ENCODE results near the gene LNX2. TPM values are rescaled to one million over a fixed set of nuclear protein-coding genes. Genes with fewer than 3 reads are reported as not detected.

The LNX2 gene
- total RNA-seq = 1 to 10 TPM; 4.9 to 7.6 TPM
- long read RNA-seq, donor 1, full-length matches to known transcripts = 1 of 2 reads
- long read RNA-seq, donor 1, partial matches to known transcripts = 0 of 2 reads
- long read RNA-seq, donor 1, other reads (novel, unspliced or antisense) = 1 of 2 reads
- long read RNA-seq, donor 2 = 0 reads

GRCh38 chr13:27620377-27621115 is at the start of gene LNX2:
Gene LNX2, minus strand, starts transcription at chr13:27620529. Its CDS starts 38,826 bp downstream, at chr13:27581703.
- DNase-seq (ENCODE audit: low spot score) = peak; percentile 99
- intact Hi-C loops (cut with DNase I) = no loop called here

- intact Hi-C loops (cut with DNase I) = no loop called here
Measured at GRCh38 chr13:27667946-27668345, 47.6 kb upstream of the LNX2 start.

GRCh38 chr13:27666951-27667350 is 46.6 kb upstream of the LNX2 start:
- intact Hi-C loops (cut with DNase I) = no loop called here
- DNase-seq (ENCODE audit: low spot score) = no peak

More at GRCh38 chr13:27667946-27668345, 47.6 kb upstream of the LNX2 start:
- DNase-seq (ENCODE audit: low spot score) = no peak

GRCh38 chr13:27665761-27666160 is 45.4 kb upstream of the LNX2 start:
- intact Hi-C loops (cut with DNase I) = no loop called here
- DNase-seq (ENCODE audit: low spot score) = no peak

GRCh38 chr13:27665333-27665732 is 45.0 kb upstream of the LNX2 start:
- DNase-seq (ENCODE audit: low spot score) = no peak
- intact Hi-C loops (cut with DNase I) = no loop called here

GRCh38 chr13:27663947-27664346 is 43.6 kb upstream of the LNX2 start:
- no peak for DNase-seq (ENCODE audit: low spot score)
- intact Hi-C loops (cut with DNase I) = no loop called here

GRCh38 chr13:27662738-27663470 is 42.6 kb upstream of the LNX2 start:
- DNase-seq (ENCODE audit: low spot score) = no peak
- intact Hi-C loops (cut with DNase I) = no loop called here

- no peak for DNase-seq (ENCODE audit: low spot score)
- intact Hi-C loops (cut with DNase I) = no loop called here
Measured at GRCh38 chr13:27661017-27661416, 40.7 kb upstream of the LNX2 start.

- intact Hi-C loops (cut with DNase I) = no loop called here
- DNase-seq (ENCODE audit: low spot score) = no peak
Measured at GRCh38 chr13:27660511-27660910, 40.2 kb upstream of the LNX2 start.

- DNase-seq (ENCODE audit: low spot score) = no peak
- intact Hi-C loops (cut with DNase I) = no loop called here
Measured at GRCh38 chr13:27659145-27659865, 39.0 kb upstream of the LNX2 start.

- DNase-seq (ENCODE audit: low spot score) = no peak
- intact Hi-C loops (cut with DNase I) = no loop called here
Measured at GRCh38 chr13:27658546-27658945, 38.2 kb upstream of the LNX2 start.

GRCh38 chr13:27657724-27658123 is 37.4 kb upstream of the LNX2 start:
- no peak for DNase-seq (ENCODE audit: low spot score)
- intact Hi-C loops (cut with DNase I) = no loop called here

- intact Hi-C loops (cut with DNase I) = no loop called here
- no peak for DNase-seq (ENCODE audit: low spot score)
Measured at GRCh38 chr13:27654816-27655215, 34.5 kb upstream of the LNX2 start.

- DNase-seq (ENCODE audit: low spot score) = no peak
- intact Hi-C loops (cut with DNase I) = no loop called here
Measured at GRCh38 chr13:27654059-27654458, 33.7 kb upstream of the LNX2 start.

- intact Hi-C loops (cut with DNase I) = no loop called here
- no peak for DNase-seq (ENCODE audit: low spot score)
Measured at GRCh38 chr13:27650312-27650711, 30.0 kb upstream of the LNX2 start.

GRCh38 chr13:27644302-27644701 is 24.0 kb upstream of the LNX2 start:
- intact Hi-C loops (cut with DNase I) = no loop called here
- DNase-seq (ENCODE audit: low spot score) = no peak

- intact Hi-C loops (cut with DNase I) = no loop called here
- DNase-seq (ENCODE audit: low spot score) = no peak
Measured at GRCh38 chr13:27643334-27644132, 23.2 kb upstream of the LNX2 start.

- no peak for DNase-seq (ENCODE audit: low spot score)
- intact Hi-C loops (cut with DNase I) = no loop called here
Measured at GRCh38 chr13:27641711-27642502, 21.6 kb upstream of the LNX2 start.
